Naive thymus-derived CD4-positive, alpha-beta T cell (primary cell): ENCODE data around the gene ZNF771. TPM values are rescaled to one million over a fixed set of nuclear protein-coding genes. Genes with fewer than 3 reads are reported as not detected.

ENCODE experiments used
- ATAC-seq: fragments of 150-1000 bp; cut with Tn5 transposase; 2 replicates; pipeline ENCODE4 v1.10.0; 2021; ENCODE audit warnings: mild to moderate bottlenecking, moderate library complexity
- CTCF ChIA-PET: fragments of 350-600 bp; sonication (Branson Sonifier 250); formaldehyde crosslinking; loops from one replicate; lab custom pipeline; 2021; ENCODE audit warnings: antibody characterized with exemption; lab: Charles Lee
- POLR2A ChIA-PET: fragments of 350-600 bp; sonication (Branson Sonifier 250); formaldehyde crosslinking; loops from one replicate; lab custom pipeline; 2021; ENCODE audit warnings: antibody characterized with exemption, inconsistent platforms; lab: Charles Lee
- DNase-seq, 9 donors: peaks; one replicate each; pipeline versions ENCODE4 v3.0.0 to v3.0.0-alpha.2; 2020 to 2022; ENCODE audit warnings: mixed read lengths in 1 of 9
- H3K27ac ChIP-seq: one replicate; pipeline ENCODE4 v1.7.0; 2013; ENCODE audit warnings: mild to moderate bottlenecking, low read depth, low read length, moderate library complexity
- H3K27me3 ChIP-seq, 2 donors: one replicate each; pipeline ENCODE4 v1.7.0; 2013; ENCODE audit warnings: low read length in 2 of 2, mild to moderate bottlenecking in 2 of 2, moderate library complexity in 2 of 2; ENCODE audit not compliant: control insufficient read depth in 2 of 2, insufficient read depth in 2 of 2
- H3K36me3 ChIP-seq, 3 experiments: 1 replicate in 2 of 3; 2 replicates in 1 of 3; pipeline ENCODE4 v1.7.0; 2013; ENCODE audit warnings: low read length in 3 of 3, mild to moderate bottlenecking in 3 of 3, moderate library complexity in 1 of 3; ENCODE audit not compliant: insufficient read depth in 3 of 3, control insufficient read depth in 2 of 3
- H3K4me1 ChIP-seq, 2 donors: one replicate each; pipeline ENCODE4 v1.7.0; 2013; ENCODE audit warnings: low read length in 2 of 2, mild to moderate bottlenecking in 2 of 2, moderate library complexity in 1 of 2; ENCODE audit not compliant: control insufficient read depth in 2 of 2, insufficient read depth in 2 of 2
- H3K4me3 ChIP-seq: 2 replicates; pipeline ENCODE4 v1.7.0; 2013; ENCODE audit warnings: mild to moderate bottlenecking, low read length
- H3K9me3 ChIP-seq, 3 experiments: 1 replicate in 2 of 3; 2 replicates in 1 of 3; pipeline ENCODE4 v1.7.0; 2013; ENCODE audit warnings: low read length in 3 of 3; ENCODE audit not compliant: control insufficient read depth in 2 of 3
- H3K27ac Mint-ChIP-seq, 9 donors: one replicate each; pipeline ENCODE4 v1.8.0; 2020 to 2022; ENCODE audit warnings: mixed read lengths in 9 of 9, mild to moderate bottlenecking in 8 of 9, moderate library complexity in 5 of 9, inconsistent platforms in 2 of 9
- H3K27me3 Mint-ChIP-seq, 5 donors: one replicate each; pipeline ENCODE4 v1.8.0; 2021 to 2022; ENCODE audit warnings: mixed read lengths in 5 of 5, mild to moderate bottlenecking in 1 of 5
- H3K36me3 Mint-ChIP-seq, 5 donors: one replicate each; pipeline ENCODE4 v1.8.0; 2020 to 2022; ENCODE audit warnings: mixed read lengths in 5 of 5, mild to moderate bottlenecking in 3 of 5, inconsistent platforms in 1 of 5
- H3K4me1 Mint-ChIP-seq, 7 donors: one replicate each; pipeline ENCODE4 v1.8.0; 2020 to 2022; ENCODE audit warnings: mixed read lengths in 7 of 7, mild to moderate bottlenecking in 3 of 7, inconsistent platforms in 1 of 7
- H3K4me3 Mint-ChIP-seq, 10 donors: one replicate each; pipeline ENCODE4 v1.8.0; 2020 to 2022; ENCODE audit warnings: mild to moderate bottlenecking in 10 of 10, mixed read lengths in 10 of 10, moderate library complexity in 6 of 10, inconsistent platforms in 2 of 10
- H3K9me3 Mint-ChIP-seq, 11 donors: one replicate each; pipeline ENCODE4 v1.8.0; 2020 to 2022; ENCODE audit warnings: mixed read lengths in 11 of 11, mild to moderate bottlenecking in 4 of 11, inconsistent platforms in 1 of 11, moderate library complexity in 1 of 11
- intact Hi-C, 2 donors: fragments of 100-400 bp; cut with micrococcal nuclease; formaldehyde crosslinking; loops; one replicate each; pipeline ENCODE4 v1.15.1; 2023
- polyA plus RNA-seq, 2 donors: library from polyadenylated mRNA; unstranded; fragments of 300-500 nt; fragmentation: Illumina TruSeq; gene quantifications; one replicate each; pipeline ENCODE4 v1.2.3, GENCODE V29; 2021
- total RNA-seq, 6 experiments: library from RNA in 5 of 6; stranded (reverse) in 5 of 6; gene quantifications; 1 replicate in 5 of 6; 2 replicates in 1 of 6; pipeline ENCODE4 v1.2.3 and lab custom pipeline; 2021 to 2026

ZNF771 gene
- total and polyA plus RNA-seq, 7 experiments from 2014 or later: 1.2 to 9.4 (median 4.5) TPM

DNA sequence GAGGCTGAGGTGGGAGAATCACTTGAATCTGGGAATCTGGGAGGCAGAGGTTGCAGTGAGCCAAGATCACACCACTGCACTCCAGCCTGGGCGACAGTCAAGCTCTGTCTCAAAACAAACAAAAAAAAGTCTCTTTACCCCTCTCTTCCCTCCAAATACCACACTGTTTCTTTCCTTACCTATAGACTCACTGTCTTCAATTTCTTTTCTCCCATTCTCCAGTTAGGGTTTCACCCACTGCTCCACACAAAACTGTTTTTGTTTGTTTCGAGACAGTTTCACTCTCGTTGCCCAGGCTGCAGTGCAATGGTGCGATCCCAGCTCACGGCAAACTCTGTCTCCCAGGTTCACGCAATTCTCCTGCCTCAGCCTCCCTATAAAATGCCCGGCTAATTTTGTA lies 46.2 kb upstream of the ZNF771 start:
- Mint-ChIP-seq H3K4me3 (peak overlapping the region in 1 of 10 donors; percentile 25), H3K36me3 (peaks cover 4 to 35% (median 20%) of the 10 kb centered on the region in 5 donors), H3K27me3 (no peaks in the 10 kb centered on the region), H3K27ac (peak overlapping the region in 4 of 9 donors; percentile 15 to 70 (median 42)), H3K4me1 (peaks cover 8 to 24% (median 16%) of the 10 kb centered on the region in 7 donors), H3K9me3 (no peaks in the 10 kb centered on the region)
- DNase-seq: no peak
- H3K27ac ChIP-seq: no peak overlapping the region
- ATAC-seq: no peak
- peaks cover 0 to 2% of the 10 kb centered on the region in 2 donors for H3K4me1 ChIP-seq
- H3K4me3 ChIP-seq: no peak overlapping the region
- ChIA-PET POLR2A (interaction anchor here (0.6 to 1.1 kb wide), 3 partner anchors 12 to 152 kb away, joined by 3 to 5 read pairs (median 3); no protein-coding TSS in a partner anchor), CTCF (no interaction called here)
- intact Hi-C loops: no loop called here
- H3K36me3 ChIP-seq: peaks cover 0 to 60% (median 0%) of the 10 kb centered on the region in 3 experiments
- H3K27me3 ChIP-seq: no peaks in the 10 kb centered on the region
- no peaks in the 10 kb centered on the region for H3K9me3 ChIP-seq

DNA sequence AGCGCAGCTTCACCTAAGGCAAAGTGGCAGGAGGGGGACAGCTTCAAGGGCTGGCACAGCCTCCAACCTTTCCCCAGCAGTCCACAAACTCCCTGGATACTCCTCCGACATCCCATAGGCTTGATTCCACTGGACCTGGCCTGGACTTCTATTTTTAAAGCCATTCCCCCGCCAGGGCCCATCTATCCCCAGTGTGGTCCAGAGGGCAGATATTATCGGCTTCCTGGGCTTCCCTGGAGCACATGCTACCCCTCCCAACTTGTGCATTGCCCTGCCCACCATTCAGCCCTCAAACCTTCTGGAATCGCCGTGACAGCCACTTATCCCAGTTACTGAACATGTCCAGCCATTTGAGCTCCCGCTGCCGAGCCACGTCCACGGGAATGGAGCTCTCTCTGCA lies 42.2 kb upstream of the ZNF771 start:
- H3K4me1 ChIP-seq: peaks cover 12 to 21% of the 10 kb centered on the region in 2 donors
- intact Hi-C loops: no loop called here
- ATAC-seq: no peak
- no peak overlapping the region for H3K4me3 ChIP-seq
- CTCF ChIA-PET: interaction anchor here (1.4 to 1.9 kb wide), 2 partner anchors 44 to 264 kb away, joined by 3 to 5 read pairs; no protein-coding TSS in a partner anchor
- Mint-ChIP-seq H3K4me1 (peaks cover 27 to 45% (median 38%) of the 10 kb centered on the region in 7 donors), H3K27me3 (no peaks in the 10 kb centered on the region), H3K9me3 (no peaks in the 10 kb centered on the region), H3K36me3 (peaks cover 4 to 32% (median 20%) of the 10 kb centered on the region in 5 donors), H3K4me3 (peak overlapping the region in 1 of 10 donors; percentile 41), H3K27ac (peak overlapping the region in 3 of 9 donors; percentile 10 to 65 (median 25))
- H3K36me3 ChIP-seq: peaks cover 0 to 28% (median 0%) of the 10 kb centered on the region in 3 experiments
- no peaks in the 10 kb centered on the region for H3K9me3 ChIP-seq
- DNase-seq: no peak
- POLR2A ChIA-PET: interaction anchor here (0.7 to 9.3 kb wide), 6 partner anchors 15 to 288 kb away, joined by 3 to 120 read pairs (median 4); partner anchors contain the start of gene SEPTIN1
- no peak overlapping the region for H3K27ac ChIP-seq
- H3K27me3 ChIP-seq: no peaks in the 10 kb centered on the region

DNA sequence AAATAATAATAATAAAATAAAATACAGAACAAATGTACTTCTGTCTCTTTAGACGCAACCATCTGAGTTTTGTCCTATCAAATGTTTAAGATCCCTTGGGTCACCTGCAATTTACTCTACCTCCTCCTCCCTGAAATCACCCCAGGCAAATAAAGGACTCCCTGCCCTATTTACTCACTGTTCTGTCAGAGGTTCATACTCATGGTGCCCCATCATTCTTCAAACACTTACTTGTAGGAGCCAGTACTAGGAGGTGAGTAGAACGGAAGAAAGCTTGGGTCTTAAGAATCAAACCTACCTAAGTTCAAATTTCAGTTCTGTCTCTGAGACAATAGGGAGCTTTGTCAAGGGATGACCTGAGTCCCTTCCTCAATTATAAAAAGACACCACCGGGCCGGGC lies 40.9 kb upstream of the ZNF771 start:
- Histone ChIP-seq H3K9me3 (no peaks in the 10 kb centered on the region), H3K36me3 (peaks cover 0 to 28% (median 0%) of the 10 kb centered on the region in 3 experiments), H3K27ac (no peak overlapping the region), H3K4me3 (no peak overlapping the region), H3K4me1 (peaks cover 17 to 25% of the 10 kb centered on the region in 2 donors), H3K27me3 (no peaks in the 10 kb centered on the region)
- H3K9me3 Mint-ChIP-seq: peaks cover 0 to 2% (median 0%) of the 10 kb centered on the region in 11 donors
- peaks cover 32 to 54% (median 46%) of the 10 kb centered on the region in 7 donors for H3K4me1 Mint-ChIP-seq
- peaks cover 0 to 28% (median 16%) of the 10 kb centered on the region in 5 donors for H3K36me3 Mint-ChIP-seq
- ATAC-seq (no peak), DNase-seq (no peak)
- POLR2A ChIA-PET: interaction anchor here (1.0 to 9.3 kb wide), 4 partner anchors 14 to 202 kb away, joined by 3 to 120 read pairs (median 4); partner anchors contain the start of gene SEPTIN1
- intact Hi-C loops: no loop called here
- peaks cover 0 to 3% (median 0%) of the 10 kb centered on the region in 5 donors for H3K27me3 Mint-ChIP-seq
- H3K4me3 Mint-ChIP-seq: peak overlapping the region in 8 of 10 donors; percentile 4 to 92 (median 88)
- CTCF ChIA-PET: interaction anchor here (0.7 to 1.9 kb wide), 2 partner anchors 41 to 43 kb away, joined by 3 to 5 read pairs; partner anchors contain the start of gene ZNF771
- H3K27ac Mint-ChIP-seq: peak overlapping the region in 6 of 9 donors; percentile 60 to 88 (median 82)

- Histone ChIP-seq H3K36me3 (peaks cover 0 to 23% (median 0%) of the 10 kb centered on the region in 3 experiments), H3K27me3 (no peaks in the 10 kb centered on the region), H3K27ac (peak overlapping the region; percentile 67), H3K4me1 (peaks cover 23 to 26% of the 10 kb centered on the region in 2 donors), H3K9me3 (no peaks in the 10 kb centered on the region), H3K4me3 (peak overlapping the region; percentile 73)
- intact Hi-C loops: loop anchor here in 1 of 2 donors (2.0 kb wide), 1 partner anchor 33 kb away; no protein-coding TSS in a partner anchor
- no peak for ATAC-seq
- Mint-ChIP-seq H3K27ac (peak overlapping the region; percentile 37 to 90 (median 80)), H3K9me3 (peaks cover 0 to 2% (median 0%) of the 10 kb centered on the region in 11 donors), H3K4me1 (peaks cover 39 to 59% (median 54%) of the 10 kb centered on the region in 7 donors), H3K27me3 (peaks cover 0 to 3% (median 0%) of the 10 kb centered on the region in 5 donors), H3K36me3 (peaks cover 0 to 25% (median 12%) of the 10 kb centered on the region in 5 donors), H3K4me3 (peak overlapping the region; percentile 83 to 92 (median 88))
- no peak for DNase-seq
- POLR2A ChIA-PET: interaction anchor here (0.6 to 9.3 kb wide), 3 partner anchors 13 to 186 kb away, joined by 3 to 120 read pairs (median 4); partner anchors contain the start of gene SEPTIN1
- CTCF ChIA-PET: interaction anchor here (2.8 kb wide), 1 partner anchor 42 kb away, joined by 9 read pairs; no protein-coding TSS in a partner anchor
These were observed 39.9 kb upstream of the ZNF771 start for GRCh38 chr16:30367349-30368009.

DNA sequence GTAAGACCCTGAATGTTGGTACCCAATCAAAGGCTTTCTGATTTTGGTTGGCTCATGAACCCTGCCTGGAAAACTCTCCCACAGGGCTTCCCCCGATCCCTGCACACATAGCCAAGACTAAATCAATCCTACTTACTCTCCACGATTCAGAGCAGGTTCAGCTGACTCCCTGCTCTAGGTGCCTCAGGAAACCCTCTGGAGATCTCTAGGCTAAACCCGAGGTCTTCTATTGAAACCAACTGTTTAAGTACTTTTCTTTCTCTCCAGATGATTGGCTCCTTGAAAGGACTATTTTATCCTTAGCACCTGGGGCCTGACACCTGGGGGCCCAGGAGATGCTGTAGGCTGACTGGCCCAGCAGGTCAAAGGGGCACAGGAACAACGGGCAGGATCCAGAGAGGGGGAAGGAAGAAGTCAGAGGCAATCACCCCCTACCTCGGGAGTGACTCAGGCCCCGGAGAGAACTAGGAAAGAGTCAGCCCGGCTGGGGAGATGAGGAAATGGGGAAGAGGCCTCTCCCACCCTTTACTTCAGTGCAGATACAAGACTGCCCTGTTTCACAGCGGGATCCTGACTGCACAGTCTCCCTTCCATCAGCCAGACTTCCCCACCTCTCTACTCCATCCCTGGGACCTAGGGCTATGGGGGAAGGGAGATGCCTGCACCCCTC lies 39.1 kb upstream of the ZNF771 start:
- Mint-ChIP-seq H3K4me1 (peaks cover 44 to 60% (median 59%) of the 10 kb centered on the region in 7 donors), H3K4me3 (peak overlapping the region; percentile 83 to 92 (median 88)), H3K36me3 (peaks cover 0 to 21% (median 8%) of the 10 kb centered on the region in 5 donors), H3K9me3 (peaks cover 0 to 2% (median 0%) of the 10 kb centered on the region in 11 donors), H3K27me3 (peaks cover 0 to 3% (median 0%) of the 10 kb centered on the region in 5 donors), H3K27ac (peak overlapping the region; percentile 52 to 90 (median 80))
- Histone ChIP-seq H3K36me3 (peaks cover 0 to 19% (median 0%) of the 10 kb centered on the region in 3 experiments), H3K27ac (peak overlapping the region; percentile 67), H3K27me3 (no peaks in the 10 kb centered on the region), H3K9me3 (no peaks in the 10 kb centered on the region), H3K4me3 (peak overlapping the region; percentile 73), H3K4me1 (peaks cover 23 to 26% of the 10 kb centered on the region in 2 donors)
- ChIA-PET POLR2A (interaction anchor here (0.9 to 9.3 kb wide), 9 partner anchors 12 to 291 kb away, joined by 3 to 120 read pairs (median 4); partner anchors contain the start of genes SEPTIN1 and ZNF48), CTCF (interaction anchor here (0.6 to 2.8 kb wide), 2 partner anchors 41 to 244 kb away, joined by 3 to 9 read pairs; no protein-coding TSS in a partner anchor)
- DNase-seq (no peak), ATAC-seq (no peak)
- intact Hi-C loops: loop anchor here in 1 of 2 donors (2.0 kb wide), 1 partner anchor 33 kb away; no protein-coding TSS in a partner anchor
